H1 (cell line): ENCODE data around the gene KIFBP.

Source experiments
- BRCA1 ChIP-seq: IDR thresholded peaks from 2 replicates; pipeline ENCODE4 v1.6.1; 2012; ENCODE audit warnings: low read depth, low read length, improper control_type of control experiment
- EP300 ChIP-seq, 2 experiments: IDR thresholded peaks; 1 replicate in 1 of 2; 2 replicates in 1 of 2; pipeline ENCODE4 v1.6.1; 2011 to 2012; ENCODE audit warnings: low read depth in 2 of 2, low read length in 2 of 2, mild to moderate bottlenecking in 2 of 2, borderline replicate concordance in 1 of 2, inconsistent platforms in 1 of 2, moderate library complexity in 1 of 2
- EZH2 ChIP-seq: fragments of 200-600 bp; sonication (generic); IDR thresholded peaks from 2 replicates; pipeline ENCODE4 v1.7.1; 2012; ENCODE audit warnings: low read depth, mild to moderate bottlenecking, moderate library complexity, low read length, inconsistent platforms; ENCODE audit not compliant: severe bottlenecking
- HDAC2 ChIP-seq, 2 experiments: fragments of 300-600 bp in 1 of 2; sonication (generic) in 1 of 2; IDR thresholded peaks; 2 replicates each; pipeline ENCODE4 v1.6.1; 2011 to 2012; ENCODE audit warnings: low read depth in 2 of 2, low read length in 2 of 2, mild to moderate bottlenecking in 2 of 2, moderate library complexity in 2 of 2, borderline replicate concordance in 1 of 2, inconsistent platforms in 1 of 2
- NRF1 ChIP-seq: IDR thresholded peaks from 2 replicates; pipeline ENCODE4 v1.6.1; 2011; ENCODE audit warnings: mild to moderate bottlenecking, low read depth, low read length, improper control_type of control experiment
- POLR2A ChIP-seq, 2 experiments: IDR thresholded peaks; 1 replicate in 1 of 2; 2 replicates in 1 of 2; pipeline ENCODE4 v1.6.1; 2011; ENCODE audit warnings: low read depth in 2 of 2, low read length in 2 of 2, mild to moderate bottlenecking in 2 of 2; ENCODE audit errors: control extremely low read depth in 1 of 2
- RAD21 ChIP-seq, 2 experiments: IDR thresholded peaks in 1 of 2; conservative IDR thresholded peaks in 1 of 2; 2 replicates each; pipeline ENCODE4 v1.6.1; 2011; ENCODE audit warnings: low read depth in 2 of 2, low read length in 2 of 2, improper control_type of control experiment in 1 of 2, inconsistent platforms in 1 of 2, mild to moderate bottlenecking in 1 of 2, moderate library complexity in 1 of 2
- RFX5 ChIP-seq: IDR thresholded peaks from 2 replicates; pipeline ENCODE4 v1.6.1; 2011; ENCODE audit warnings: low read depth, low read length, improper control_type of control experiment, borderline replicate concordance
- SIX5 ChIP-seq: IDR thresholded peaks from 2 replicates; pipeline ENCODE4 v1.6.1; 2011; ENCODE audit warnings: mild to moderate bottlenecking, low read depth, low read length
- SP1 ChIP-seq: IDR thresholded peaks from 2 replicates; pipeline ENCODE4 v1.6.1; 2011; ENCODE audit warnings: low read depth, low read length
- TAF1 ChIP-seq: IDR thresholded peaks from 2 replicates; pipeline ENCODE4 v1.6.1; 2011; ENCODE audit warnings: mild to moderate bottlenecking, low read depth, low read length
- TEAD4 ChIP-seq: IDR thresholded peaks from 2 replicates; pipeline ENCODE4 v1.6.1; 2012; ENCODE audit warnings: low read depth, low read length, inconsistent platforms, mixed read lengths
- TF ChIP-seq, protein P1 (sequence below), 3 experiments: IDR thresholded peaks; 1 replicate in 2 of 3; 2 replicates in 1 of 3; pipeline versions ENCODE4 v1.5.1 to v1.6.1; 2011; ENCODE audit warnings: low read length in 3 of 3, mild to moderate bottlenecking in 3 of 3, inconsistent platforms in 2 of 3, low read depth in 1 of 3, moderate library complexity in 1 of 3; ENCODE audit not compliant: insufficient read depth in 1 of 3; ENCODE audit errors: control extremely low read depth in 1 of 3

DNA sequence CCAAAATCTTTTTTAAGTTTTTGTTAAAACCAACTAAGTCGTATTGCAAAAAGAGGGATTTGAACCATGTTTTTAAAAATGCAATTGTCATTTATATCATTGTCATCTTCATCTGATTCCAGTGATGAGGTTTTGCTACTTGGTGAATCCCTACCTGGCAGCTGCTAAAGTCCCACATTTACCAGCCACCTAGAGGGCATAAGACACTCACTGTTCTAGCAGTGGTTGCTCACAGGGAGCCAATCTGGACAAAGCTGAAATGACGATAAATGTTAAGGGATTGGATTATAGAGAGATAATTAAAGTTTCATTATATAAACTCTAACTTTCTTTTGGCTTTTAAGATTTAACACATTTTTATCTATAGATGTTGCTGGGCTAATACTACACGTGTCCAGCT lies 18.7 kb downstream of the KIFBP start:
- TF ChIP-seq TAF1 (no peak), EP300 (IDR thresholded peaks at IDR 0.05; ENCODE audit: borderline replicate concordance in 1 of 2, low read depth in 2 of 2, low read length in 2 of 2) (no peak), POLR2A (IDR thresholded peaks at IDR 0.05; ENCODE audit: control extremely low read depth in 1 of 2, low read depth in 2 of 2, low read length in 2 of 2) (no peak), SP1 (no peak), HDAC2 (IDR thresholded peaks at IDR 0.05; ENCODE audit: borderline replicate concordance in 1 of 2, low read depth in 2 of 2, low read length in 2 of 2) (no peak), RFX5 (no peak), RAD21 (IDR thresholded peaks at IDR 0.05 in 1 of 2, conservative IDR thresholded peaks at IDR 0.05 in 1 of 2; ENCODE audit: low read depth in 2 of 2, low read length in 2 of 2) (no peak), BRCA1 (no peak), NRF1 (no peak), EZH2 (no peak), SIX5 (no peak), TEAD4 (no peak)
- TF ChIP-seq, protein P1, sequence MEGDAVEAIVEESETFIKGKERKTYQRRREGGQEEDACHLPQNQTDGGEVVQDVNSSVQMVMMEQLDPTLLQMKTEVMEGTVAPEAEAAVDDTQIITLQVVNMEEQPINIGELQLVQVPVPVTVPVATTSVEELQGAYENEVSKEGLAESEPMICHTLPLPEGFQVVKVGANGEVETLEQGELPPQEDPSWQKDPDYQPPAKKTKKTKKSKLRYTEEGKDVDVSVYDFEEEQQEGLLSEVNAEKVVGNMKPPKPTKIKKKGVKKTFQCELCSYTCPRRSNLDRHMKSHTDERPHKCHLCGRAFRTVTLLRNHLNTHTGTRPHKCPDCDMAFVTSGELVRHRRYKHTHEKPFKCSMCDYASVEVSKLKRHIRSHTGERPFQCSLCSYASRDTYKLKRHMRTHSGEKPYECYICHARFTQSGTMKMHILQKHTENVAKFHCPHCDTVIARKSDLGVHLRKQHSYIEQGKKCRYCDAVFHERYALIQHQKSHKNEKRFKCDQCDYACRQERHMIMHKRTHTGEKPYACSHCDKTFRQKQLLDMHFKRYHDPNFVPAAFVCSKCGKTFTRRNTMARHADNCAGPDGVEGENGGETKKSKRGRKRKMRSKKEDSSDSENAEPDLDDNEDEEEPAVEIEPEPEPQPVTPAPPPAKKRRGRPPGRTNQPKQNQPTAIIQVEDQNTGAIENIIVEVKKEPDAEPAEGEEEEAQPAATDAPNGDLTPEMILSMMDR (IDR thresholded peaks at IDR 0.05; ENCODE audit: control extremely low read depth in 1 of 3, insufficient read depth in 1 of 3, low read depth in 1 of 3, low read length in 3 of 3): no peak
